Cerebellar nuclear complex (tissue), 1 donor: Measurements from ENCODE around the gene DDX10.
A peak's percentile ranks its signal among the peaks of the same experiment; 100 is the strongest.

ENCODE experiments used
- DNase-seq, 2 experiments: peaks; one replicate each; lab custom pipeline; 2025; lab: John Stamatoyannopoulos, UW

DDX10 gene

GRCh38 chr11:108939135-108939534 is 274.3 kb downstream of the DDX10 start:
- DNase-seq: no peak

DNA sequence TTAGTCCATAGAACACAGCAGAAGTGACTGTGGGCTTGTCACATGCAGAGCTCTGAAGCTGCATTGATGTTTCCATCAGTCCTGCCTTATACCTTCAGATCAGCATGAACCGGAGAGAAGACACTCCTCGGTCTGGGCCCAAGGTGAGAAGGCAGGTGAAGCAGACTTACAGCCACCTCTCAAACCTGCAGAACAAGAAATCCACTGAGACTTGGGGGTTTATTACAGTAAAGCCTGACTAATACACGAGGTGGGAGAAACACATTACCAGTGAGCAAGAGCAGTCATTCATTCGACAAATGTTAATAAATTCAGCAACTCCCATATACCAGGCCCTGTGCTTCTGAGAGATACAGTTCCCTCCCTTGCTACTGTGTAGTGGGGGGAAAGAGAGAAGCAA is 279.0 kb downstream of the DDX10 start:
- DNase-seq: no peak

DNA sequence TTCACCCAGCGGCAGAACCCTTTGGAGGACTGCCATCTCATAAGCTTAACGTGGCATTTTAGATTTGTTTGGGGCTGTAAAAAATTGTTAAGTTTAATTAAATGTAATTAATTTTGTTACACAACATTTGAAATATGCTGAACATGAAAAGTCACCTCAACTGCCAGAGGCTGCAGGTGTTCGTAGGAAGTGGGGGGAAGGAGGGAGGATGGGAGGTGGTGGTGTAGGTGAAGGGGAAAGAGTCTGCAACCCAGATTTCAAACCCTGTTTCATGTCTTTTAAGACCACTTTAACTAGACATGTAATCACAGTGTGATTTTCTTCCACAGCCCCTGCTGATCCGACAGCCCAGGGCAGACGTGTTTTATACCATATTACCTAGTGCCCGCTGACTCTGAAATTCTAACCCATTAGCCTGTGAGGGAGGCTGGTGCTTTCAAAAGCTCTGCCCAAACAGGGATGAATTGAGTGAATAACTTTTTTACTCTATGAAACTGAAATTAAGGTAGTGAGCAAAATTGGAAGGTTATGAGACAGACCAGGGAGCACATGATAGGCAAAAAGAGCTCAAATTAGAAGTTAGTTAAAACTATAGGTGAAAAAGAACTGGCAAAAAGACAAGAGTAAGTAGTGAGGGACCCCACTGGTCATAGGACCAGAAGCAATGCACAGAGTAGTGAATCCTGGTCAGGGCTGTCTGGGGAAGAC is 279.8 kb downstream of the DDX10 start:
- DNase-seq: no peak

- no peak for DNase-seq
Measured at GRCh38 chr11:108945341-108945740, 280.5 kb downstream of the DDX10 start.

DNA sequence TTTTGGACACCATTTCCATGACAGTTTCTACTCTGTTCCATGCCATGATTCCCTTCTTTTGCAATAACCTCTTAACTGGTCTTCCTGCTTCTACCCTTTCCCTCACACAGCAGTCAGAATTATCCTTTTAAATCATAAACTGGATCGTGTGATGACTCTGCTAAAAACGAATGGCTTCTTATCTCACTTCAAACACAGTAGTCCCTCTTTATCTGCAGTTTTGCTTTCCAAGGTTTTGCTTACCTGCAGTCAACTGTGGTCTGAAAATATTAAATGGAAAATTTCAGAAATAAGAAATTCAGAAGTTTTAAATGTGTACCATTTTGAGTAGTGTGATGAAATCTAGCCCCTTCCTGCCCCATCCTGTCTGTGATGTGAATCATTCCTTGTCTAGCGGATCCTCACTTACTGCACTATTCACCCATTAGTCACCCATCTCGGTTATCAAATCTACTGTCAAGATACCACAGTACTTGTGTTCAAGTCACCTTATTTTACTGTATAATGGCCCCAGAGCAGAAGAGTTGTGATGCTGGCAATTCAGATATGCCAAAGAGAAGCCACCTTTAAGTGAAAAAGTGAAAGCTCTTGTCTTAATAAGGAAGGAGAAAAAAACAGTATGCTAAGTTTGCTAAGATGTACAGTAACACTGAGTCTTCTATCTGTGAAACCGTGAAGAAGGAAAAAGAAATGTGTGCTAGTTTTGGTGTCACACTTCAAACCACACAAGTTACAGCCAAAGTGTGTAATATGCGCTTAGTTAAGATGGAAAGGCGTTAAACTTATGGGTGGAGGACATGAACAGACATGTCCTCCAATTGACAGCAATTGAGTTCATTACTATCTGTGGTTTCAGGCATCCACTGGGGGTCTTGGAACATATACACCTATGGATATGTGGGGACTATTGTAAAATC is 283.0 kb downstream of the DDX10 start:
- no peak for DNase-seq

GRCh38 chr11:108958368-108959104 is 293.7 kb downstream of the DDX10 start:
- DNase-seq: no peak

DNA sequence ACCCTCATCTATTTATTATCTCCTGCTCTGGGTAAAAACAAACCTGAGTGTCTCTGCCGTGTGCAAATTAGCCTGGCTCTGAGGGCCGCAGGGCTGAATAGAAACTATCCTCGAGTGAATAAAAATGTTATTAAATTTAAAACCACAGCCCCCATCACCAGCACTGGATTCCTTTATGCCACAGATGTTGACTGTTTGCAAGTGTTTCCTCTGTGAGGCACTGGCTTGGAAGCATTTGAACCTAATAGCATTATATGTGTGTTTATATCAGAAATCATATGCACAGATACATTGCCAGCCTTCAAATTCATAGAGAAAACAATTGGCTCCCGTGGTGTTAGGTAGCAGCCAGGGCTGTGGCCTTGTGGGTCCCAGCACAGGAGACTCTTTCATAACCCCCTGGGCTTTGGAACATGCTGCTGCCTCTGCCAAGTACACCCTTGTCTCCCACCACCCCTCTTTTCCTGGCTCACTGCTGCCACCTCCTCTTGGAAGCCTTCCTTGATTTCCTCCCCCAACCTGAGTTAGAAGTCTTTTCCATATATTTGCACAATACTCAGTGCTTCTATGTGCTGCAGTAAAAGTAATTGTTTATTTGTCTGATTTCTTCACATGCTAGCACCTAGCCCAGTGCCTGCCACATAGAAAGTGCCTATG is 294.4 kb downstream of the DDX10 start:
- DNase-seq: no peak

GRCh38 chr11:108959874-108960273 is 295.0 kb downstream of the DDX10 start:
- DNase-seq: no peak

DNA sequence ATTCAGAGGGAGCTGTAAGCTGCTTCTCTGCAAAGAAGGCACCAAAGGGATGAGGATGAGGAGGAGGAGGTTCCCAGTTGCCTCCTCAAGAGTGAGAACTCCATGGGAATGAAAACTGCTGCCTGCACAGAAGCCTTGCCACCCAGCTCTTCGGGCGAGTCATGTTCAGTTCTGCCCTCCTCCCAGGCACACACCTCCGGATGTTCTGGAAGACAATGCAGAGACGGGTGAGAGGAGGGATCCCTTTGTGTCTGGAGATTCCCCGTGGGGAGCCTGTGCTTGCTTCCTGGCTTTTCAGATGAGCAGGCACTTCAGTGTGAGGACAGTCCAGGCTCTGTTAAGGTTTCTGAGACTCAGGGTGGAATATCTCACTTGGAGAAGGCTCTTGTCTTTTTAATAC is 295.6 kb downstream of the DDX10 start:
- DNase-seq: no peak

GRCh38 chr11:108961095-108961494 is 296.2 kb downstream of the DDX10 start:
- DNase-seq: no peak

- no peak for DNase-seq
Measured at GRCh38 chr11:108963118-108963517, 298.2 kb downstream of the DDX10 start.

- no peak for DNase-seq
Measured at GRCh38 chr11:108965306-108966001, 300.6 kb downstream of the DDX10 start.

DNA sequence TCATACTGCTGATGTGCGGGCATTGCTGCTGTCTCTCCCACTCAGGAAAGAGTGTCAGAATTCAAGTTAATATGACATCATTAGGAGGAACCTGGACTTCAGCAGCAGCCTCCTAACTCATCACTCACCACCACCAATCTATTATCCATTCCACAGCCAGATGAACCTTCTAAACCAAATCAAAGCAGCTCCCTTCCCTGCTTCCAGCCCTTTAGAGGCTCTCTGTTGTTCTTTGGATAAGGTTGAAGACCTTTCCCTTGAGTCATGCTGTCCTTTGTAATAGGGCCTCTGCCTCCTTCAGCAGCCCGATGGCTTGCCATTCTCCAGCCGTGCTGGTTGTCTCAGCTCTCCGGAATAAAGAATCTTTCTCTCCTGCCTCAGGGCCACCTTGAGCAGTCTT is 301.3 kb downstream of the DDX10 start:
- DNase-seq: no peak

DNA sequence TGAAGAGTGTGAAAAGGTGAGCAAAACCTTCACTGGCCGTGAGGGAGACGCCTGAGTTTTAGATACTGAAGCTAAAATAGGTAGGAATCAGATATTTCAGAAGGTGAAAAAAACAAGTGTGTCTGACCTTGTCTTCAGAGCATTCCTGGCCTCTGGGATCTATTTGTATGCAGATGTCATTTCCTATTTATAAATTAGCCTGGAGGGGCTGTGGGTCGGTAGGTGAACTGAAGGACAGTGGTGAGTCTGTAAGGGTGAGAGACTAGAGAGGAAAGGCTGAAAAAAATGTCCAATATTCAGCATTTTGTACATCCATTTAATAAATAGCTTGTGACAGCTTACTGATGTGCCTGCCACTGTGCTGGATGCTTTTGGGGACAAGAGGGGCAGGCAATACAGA is 302.1 kb downstream of the DDX10 start:
- no peak for DNase-seq

GRCh38 chr11:108967571-108967970 is 302.7 kb downstream of the DDX10 start:
- DNase-seq: peak in 1 of 2 experiments; percentile 47

GRCh38 chr11:108970221-108970991 is 305.5 kb downstream of the DDX10 start:
- DNase-seq: no peak

DNA sequence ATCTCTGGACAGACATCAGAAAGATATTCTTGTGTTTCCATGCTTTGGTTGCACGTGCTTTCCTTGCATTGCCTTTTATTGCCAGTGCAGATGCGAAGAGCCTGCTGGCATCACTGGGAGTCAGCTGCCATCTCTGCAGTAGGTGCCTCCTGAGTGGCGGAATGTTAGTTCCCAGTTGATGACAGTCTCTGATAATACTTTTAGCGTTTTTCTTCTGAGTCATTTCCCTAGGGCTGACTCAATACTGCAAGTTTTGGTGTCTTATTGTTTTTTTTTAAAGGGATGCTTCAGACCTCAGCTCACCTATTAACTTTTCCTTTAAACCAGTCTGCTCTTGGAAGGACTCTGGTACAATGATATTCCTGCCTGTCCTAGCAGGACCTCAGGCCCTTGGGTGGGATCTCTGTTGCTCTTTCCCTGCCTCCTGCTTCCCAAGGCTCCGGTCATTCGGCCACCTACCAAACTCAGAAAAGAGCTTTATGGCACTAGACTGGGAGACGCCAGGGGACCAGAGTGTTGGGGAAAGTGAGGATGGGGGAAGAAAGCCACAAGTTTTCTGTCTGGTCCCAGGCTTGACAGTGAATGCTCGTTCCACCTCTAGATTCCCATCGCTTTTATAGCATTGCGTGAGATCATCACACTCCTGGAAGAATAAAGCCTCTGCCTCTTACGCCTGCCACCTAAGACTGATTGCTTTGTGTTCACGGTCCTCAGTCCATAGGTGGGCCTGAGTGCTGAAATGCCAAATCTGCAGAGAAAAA is 308.7 kb downstream of the DDX10 start:
- DNase-seq: no peak

GRCh38 chr11:108975026-108975425 is 310.2 kb downstream of the DDX10 start:
- DNase-seq: no peak

DNA sequence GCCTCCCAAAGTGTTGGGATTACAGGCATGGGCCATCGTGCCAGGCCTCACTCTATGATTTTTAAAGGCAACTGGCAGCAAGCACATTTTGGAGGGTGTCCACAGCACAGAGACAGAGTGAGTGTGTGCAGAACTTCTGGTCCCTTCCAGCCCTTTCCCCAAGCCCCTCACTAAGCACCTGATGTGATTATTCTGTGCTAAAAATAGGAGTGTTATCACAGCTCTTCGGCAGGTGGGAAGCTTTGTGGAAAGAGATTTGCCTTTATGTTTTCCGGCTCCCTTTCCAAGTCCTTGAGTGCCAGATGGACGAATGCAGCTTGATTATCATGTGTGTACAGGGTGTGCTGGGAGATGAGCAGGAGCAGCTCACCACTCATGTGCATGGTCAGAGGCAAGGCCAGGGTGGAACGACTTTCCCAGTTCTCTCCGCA is 310.8 kb downstream of the DDX10 start:
- DNase-seq: peak in 1 of 2 experiments; percentile 67
